GM18861 (cell line): ENCODE results near the gene OR2B2.
"Not testable (repeated sequence)": the region's sequence is repeated elsewhere in the genome, so short reads cannot be mapped to it uniquely, and the experiment has no call there.

ENCODE experiments used
- ATAC-seq: cut with Tn5 transposase; IDR thresholded peaks from one replicate; pipeline ENCODE4 v1.9.1; 2021; ENCODE audit not compliant: unreplicated experiment

OR2B2 gene

DNA sequence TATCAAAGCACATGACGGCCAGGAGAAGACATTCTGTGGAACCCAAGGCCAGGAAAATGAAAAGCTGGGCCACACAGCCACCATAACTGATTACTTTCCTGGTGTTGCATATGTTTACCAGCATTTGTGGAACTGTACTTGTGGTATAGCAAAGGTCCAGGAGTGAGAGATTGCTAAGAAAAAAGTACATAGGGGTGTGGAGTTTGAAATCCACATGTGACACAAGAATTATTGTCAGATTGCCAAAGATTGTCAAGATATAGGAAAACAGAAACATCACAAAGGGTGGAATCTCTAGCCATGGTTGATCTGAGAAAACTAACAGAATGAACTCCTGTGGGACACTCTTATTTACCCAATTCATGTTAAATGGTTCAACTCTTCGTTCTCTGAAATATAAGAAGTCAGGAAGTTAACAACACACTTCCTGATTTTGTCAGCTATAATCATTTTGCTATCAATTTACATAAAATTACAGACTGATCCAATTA lies at the start of gene OR2B2:
Gene OR2B2, minus strand, starts transcription at position 441 of the 491 bp plus-strand sequence. Its CDS starts 77 bp downstream, at position 364.
- no peak for ATAC-seq

- no peak for ATAC-seq
These were observed 45.3 kb upstream of the OR2B2 start for GRCh38 chr6:27957516-27957915.

GRCh38 chr6:27956941-27957340 lies 44.7 kb upstream of the OR2B2 start, which contains the start of gene OR2B6:
TSS of gene OR2B6 (plus strand) at chr6:27957241. CDS start at chr6:27957241, 0 bp downstream.
- ATAC-seq, result no peak

DNA sequence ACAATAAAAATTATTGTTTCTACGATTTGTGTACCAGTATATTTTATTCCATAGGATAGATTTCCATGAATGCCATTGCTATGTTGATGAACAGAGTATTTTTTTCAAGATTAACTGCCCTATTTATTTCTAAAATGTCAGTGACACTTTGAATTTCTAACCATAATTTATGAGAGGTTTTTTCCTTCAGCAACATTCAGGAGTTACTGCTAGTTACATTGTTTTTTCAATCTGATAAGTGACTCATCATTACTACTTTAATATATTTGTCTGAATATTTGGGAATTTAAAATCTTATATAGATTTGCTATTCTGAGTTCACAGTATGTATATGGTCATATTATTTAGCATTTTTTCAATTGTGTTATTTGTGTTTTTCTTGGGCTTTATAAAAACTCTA lies 38.8 kb upstream of the OR2B2 start:
- no peak for ATAC-seq

- ATAC-seq, result no peak
These were observed 36.0 kb upstream of the OR2B2 start for GRCh38 chr6:27948237-27948636.

GRCh38 chr6:27943072-27943471 lies 30.9 kb upstream of the OR2B2 start:
- ATAC-seq, result not testable (repeated sequence)

DNA sequence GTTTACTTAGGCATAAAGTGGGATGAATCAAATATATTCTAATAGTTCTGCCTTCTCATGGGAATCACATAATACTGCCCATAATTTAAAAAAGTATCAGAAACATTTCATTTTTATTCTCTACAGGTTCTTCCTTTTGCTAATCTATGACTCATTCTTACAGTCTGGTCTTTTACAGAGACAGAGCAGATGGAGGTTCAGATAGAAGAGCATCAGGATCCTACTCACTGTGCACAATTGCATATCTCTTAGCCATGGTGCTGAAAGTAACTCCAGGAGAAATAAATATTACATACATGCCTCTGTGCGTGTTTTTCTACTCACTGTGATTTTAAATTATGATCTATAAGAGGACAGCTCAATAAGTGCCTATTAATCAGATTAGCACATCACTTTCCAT lies 28.6 kb upstream of the OR2B2 start:
- ATAC-seq, result no peak

DNA sequence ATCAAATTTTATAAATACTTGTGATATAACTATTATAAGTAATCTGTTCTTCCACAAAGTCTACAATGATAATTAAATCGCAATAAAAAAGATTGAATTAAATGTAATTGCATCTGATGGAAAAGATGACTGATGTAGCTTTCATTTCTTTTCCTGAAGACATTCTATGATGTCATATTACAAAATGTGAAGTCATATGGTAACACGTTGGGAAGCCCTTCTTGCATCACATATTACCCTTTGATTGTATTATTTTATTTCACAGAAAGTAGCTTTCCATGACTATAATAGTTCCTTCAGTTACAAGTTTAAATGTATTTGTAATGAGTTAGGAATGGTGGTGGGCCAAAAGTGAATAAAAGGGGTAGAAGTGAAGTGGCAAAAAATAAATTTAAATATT lies 19.0 kb upstream of the OR2B2 start:
- no peak for ATAC-seq

GRCh38 chr6:27929930-27930329 lies 17.7 kb upstream of the OR2B2 start:
- not testable (repeated sequence) for ATAC-seq

GRCh38 chr6:27928041-27928440 lies 15.8 kb upstream of the OR2B2 start:
- ATAC-seq, result not testable (repeated sequence)

DNA sequence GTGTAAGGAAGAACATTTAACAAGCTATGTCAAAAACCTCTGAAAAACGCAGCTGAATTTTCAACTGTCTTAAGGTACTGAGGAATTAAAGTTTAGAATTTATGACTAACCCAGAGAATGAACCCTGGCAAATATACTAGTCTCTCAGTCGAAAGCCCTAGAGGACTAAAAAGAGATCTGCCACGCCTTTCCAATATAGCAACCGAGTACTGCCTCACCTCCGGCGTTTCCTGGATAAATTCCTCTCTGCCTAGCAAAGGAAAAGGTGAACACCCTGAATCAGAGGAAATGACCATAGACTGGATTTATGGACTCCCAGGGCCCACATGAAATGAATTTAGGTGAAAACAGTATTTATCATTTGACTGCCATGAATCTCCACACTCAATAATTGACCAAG lies 12.0 kb upstream of the OR2B2 start:
- ATAC-seq, result no peak

DNA sequence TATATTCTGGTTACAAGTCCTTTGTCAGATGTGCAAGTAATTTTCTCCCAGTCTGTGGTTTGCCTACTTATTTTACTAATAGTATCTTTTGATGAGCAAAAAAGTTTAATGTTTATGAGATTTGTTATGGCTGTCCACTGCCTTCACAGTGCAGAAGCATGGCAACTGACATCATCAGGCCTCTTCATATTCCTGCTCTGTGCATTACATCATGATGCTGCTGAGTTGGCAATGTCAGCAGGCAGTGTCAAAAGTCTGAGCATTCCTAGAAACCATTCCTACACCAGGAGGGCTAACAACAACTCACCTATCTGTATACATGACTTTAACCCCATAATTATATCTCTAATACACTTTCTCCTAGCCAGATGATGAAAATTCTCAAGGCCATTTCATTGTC lies 10.8 kb upstream of the OR2B2 start:
- ATAC-seq, result no peak

DNA sequence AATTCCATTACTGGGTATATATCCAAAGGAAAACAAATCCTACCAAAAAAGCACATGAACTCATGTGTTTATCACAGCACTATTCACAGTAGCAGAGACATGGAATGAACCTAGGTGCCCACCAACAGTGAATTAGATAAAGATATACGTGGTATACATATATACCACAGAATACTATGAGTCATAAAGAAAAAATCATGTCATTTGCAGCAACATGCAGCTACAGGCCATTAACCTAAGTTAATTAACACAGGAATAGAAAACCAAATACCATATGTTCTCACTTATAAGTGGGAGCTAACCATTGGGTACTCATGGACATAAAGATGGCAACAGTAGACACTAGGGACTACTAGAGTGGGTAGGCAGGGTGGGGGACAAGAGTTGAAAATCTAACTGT lies 4.2 kb downstream of the OR2B2 start:
- ATAC-seq, result no peak

GRCh38 chr6:27902335-27903314 lies 9.6 kb downstream of the OR2B2 start:
- ATAC-seq, result peak; percentile 51

- ATAC-seq, result no peak
These were observed 10.4 kb downstream of the OR2B2 start for GRCh38 chr6:27901801-27902200.

- not testable (repeated sequence) for ATAC-seq
These were observed 12.0 kb downstream of the OR2B2 start for GRCh38 chr6:27900197-27900596.

DNA sequence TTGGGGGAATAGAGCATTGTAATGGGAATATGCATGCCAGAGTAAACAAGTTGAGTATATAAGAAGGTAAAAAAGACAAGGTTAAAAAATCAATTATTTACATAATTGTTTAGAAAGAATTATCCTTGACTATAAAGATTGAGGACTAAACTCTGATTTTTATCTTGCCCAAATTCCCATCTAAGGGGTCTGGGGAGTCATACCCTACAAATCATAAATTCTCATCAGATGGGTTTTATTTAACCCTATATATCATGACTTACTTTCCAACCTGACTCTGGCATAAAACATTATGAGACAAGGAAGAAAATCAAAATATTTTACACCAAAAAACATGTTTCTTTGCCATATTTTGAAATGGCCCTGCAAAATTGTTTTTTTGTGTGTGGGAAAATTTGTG lies 12.7 kb downstream of the OR2B2 start:
- ATAC-seq, result no peak

GRCh38 chr6:27897580-27898206 lies 14.5 kb downstream of the OR2B2 start:
- no peak for ATAC-seq

DNA sequence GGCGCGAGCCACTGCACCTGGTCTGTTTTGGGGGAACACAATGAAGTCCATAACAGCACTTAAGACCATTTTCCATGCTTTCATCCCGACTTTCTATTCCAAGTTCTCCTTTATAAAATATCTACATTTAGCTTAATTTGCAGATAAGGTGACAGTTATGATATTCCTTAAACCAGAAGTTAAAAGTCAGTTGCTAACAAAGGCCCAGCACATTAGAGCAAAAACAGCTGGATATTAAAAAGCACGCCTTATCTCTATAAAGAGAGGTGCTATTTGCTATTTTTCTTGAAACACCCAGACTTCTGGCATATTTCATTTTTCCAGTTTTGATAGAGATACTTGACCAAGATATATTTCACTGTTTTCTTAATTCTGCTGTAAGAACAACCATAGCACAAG lies 15.8 kb downstream of the OR2B2 start:
- ATAC-seq, result no peak

DNA sequence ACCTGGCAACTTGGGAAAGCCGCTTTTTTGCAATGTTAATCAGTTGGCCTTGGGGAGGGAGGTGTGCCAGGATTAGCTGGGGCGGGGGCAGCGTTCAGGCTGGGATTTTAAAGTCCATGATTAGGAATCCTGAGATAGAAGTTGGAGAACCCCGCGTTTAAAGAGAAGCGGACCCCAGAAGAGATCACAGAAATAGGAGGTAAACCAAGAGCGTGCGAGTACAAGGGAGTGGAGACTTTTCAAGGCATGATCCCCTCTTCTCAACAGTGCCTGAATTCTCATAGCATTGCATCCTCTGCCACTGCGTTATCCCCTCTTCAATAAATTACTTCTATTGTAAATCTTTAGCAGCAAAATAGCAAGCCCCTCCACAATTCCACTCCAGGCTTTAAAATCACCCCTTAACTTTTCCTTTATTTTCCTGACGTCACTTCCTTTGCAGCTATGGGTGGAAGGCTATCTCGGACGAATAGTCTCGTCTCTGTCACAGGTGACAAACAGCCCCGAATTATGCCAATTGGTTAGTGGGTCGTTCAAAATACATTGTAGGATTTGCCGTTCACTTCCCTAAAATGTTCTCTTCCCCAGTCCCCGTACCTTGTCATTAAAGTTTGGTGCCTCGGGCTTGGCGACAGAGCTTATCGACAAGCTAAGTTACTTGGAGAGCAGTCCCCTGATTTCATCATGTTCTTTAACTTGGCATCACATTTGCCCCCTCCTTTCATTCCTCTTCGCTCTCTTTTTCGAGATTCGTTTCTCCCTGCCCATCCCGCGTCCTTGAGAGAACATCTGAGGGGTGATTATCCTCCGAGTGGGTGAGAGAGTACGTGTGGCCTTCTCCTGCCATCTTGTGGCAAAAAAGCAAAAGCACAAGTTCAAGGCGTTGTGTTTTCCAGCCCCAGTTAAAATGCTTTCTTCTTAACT lies 17.1 kb downstream of the OR2B2 start:
- no peak for ATAC-seq
